ENCODE results near the gene ASB11. TPM values are rescaled to one million over a fixed set of nuclear protein-coding genes. Genes with fewer than 3 reads are reported as not detected.

Gene ASB11
- total and polyA plus RNA-seq, 8 donors, result 0.15 to 9.8 (median 2.4) TPM; not detected in 2

DNA sequence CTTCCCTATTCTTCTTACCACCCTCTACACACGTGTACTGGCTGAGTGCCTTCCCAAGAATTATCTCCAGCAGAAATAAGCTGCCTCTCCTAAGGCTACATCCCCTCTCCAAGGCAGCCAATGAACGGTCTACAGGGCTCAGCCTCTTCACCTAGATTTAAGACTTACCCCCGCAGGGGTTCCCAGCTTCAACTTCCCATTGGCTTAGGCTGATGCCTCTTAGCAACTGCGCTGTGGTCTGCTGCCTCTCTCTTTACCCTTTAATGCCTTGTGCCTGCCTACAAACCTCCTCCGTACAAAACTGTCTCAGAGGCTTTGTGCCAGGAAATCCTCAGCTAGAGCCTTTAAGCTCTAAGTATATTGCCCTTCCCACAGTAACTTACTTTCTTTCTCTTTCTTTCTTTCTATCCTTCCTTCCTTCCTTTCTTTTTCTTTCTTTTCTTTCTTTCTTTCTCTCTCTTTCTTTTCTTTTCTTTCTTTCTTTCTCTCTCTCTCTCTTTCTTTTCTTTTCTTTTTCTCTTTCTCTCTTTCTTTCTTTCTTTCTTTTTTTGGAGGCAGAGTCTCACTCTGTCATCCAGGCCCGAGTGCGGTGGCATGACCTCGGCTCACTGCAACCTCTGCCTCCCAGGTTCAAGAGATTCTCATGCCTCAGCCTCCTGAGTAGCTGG lies 35.0 kb upstream of the ASB11 start:
- Histone ChIP-seq H3K36me3 (peaks cover 0 to 3% (median 0%) of the 10 kb centered on the region in 4 donors), H3K4me1 (no peaks in the 10 kb centered on the region), H3K27ac (no peak overlapping the region), H3K4me3 (no peak overlapping the region), H3K9me3 (no peaks in the 10 kb centered on the region), H3K27me3 (no peaks in the 10 kb centered on the region)
- 61 to 76% (median 70%) methylated on average over 7 to 8 of the region's 8 CpGs for WGBS, 5 donors
- DNase-seq, result no peak
- intact Hi-C loops (cut with DNase I; ENCODE audit: low total_unique reads), result loop anchor here (10.0 kb wide), 1 partner anchor 114 kb away; no protein-coding TSS in a partner anchor
- TF ChIP-seq EP300 (IDR thresholded peaks at IDR 0.05) (no peak), POLR2A (IDR thresholded peaks at IDR 0.05) (no peak), POLR2AphosphoS5 (IDR thresholded peaks at IDR 0.05) (no peak)
- TF ChIP-seq, protein P1, sequence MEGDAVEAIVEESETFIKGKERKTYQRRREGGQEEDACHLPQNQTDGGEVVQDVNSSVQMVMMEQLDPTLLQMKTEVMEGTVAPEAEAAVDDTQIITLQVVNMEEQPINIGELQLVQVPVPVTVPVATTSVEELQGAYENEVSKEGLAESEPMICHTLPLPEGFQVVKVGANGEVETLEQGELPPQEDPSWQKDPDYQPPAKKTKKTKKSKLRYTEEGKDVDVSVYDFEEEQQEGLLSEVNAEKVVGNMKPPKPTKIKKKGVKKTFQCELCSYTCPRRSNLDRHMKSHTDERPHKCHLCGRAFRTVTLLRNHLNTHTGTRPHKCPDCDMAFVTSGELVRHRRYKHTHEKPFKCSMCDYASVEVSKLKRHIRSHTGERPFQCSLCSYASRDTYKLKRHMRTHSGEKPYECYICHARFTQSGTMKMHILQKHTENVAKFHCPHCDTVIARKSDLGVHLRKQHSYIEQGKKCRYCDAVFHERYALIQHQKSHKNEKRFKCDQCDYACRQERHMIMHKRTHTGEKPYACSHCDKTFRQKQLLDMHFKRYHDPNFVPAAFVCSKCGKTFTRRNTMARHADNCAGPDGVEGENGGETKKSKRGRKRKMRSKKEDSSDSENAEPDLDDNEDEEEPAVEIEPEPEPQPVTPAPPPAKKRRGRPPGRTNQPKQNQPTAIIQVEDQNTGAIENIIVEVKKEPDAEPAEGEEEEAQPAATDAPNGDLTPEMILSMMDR (IDR thresholded peaks at IDR 0.05), result no peak

DNA sequence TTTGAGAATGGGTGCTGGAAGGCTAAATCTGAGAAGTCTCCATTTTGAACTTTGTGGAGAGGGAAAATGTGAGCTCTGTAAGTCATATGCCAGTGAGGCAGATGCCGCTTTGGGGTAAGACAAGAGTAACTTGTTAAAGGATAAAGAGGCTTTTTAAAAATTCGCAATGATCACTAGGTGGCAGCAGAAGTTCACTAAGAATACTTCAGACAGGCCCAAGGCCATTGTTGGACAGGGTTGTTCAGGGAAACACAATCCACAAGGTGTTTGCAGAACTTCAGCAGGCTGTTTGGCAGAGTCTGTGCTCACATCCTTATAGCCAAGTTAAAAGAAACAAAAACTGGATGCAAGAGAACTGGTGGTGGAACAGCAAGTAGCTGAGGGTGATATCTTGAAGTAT lies 33.6 kb upstream of the ASB11 start:
- Histone ChIP-seq H3K9me3 (no peaks in the 10 kb centered on the region), H3K27me3 (no peaks in the 10 kb centered on the region), H3K27ac (no peak overlapping the region), H3K4me1 (no peaks in the 10 kb centered on the region), H3K36me3 (peaks cover 0 to 3% (median 0%) of the 10 kb centered on the region in 4 donors), H3K4me3 (no peak overlapping the region)
- TF ChIP-seq, protein P1 (IDR thresholded peaks at IDR 0.05), result peak in 5 of 7 experiments; percentile 27 to 50 (median 35)
- TF ChIP-seq POLR2A (IDR thresholded peaks at IDR 0.05) (no peak), EP300 (IDR thresholded peaks at IDR 0.05) (no peak), POLR2AphosphoS5 (IDR thresholded peaks at IDR 0.05) (peak in 1 of 3 donors; percentile 15)
- peak; percentile 42 to 83 for DNase-seq
- intact Hi-C loops (cut with DNase I; ENCODE audit: low total_unique reads), result no loop called here
- WGBS, 5 donors, result 14 to 27% (median 16%) methylated on average over 2 of the region's 2 CpGs

- intact Hi-C loops (cut with DNase I; ENCODE audit: low total_unique reads), result no loop called here
- TF ChIP-seq, protein P1 (IDR thresholded peaks at IDR 0.05), result no peak
- TF ChIP-seq POLR2A (IDR thresholded peaks at IDR 0.05) (no peak), POLR2AphosphoS5 (IDR thresholded peaks at IDR 0.05) (no peak), EP300 (IDR thresholded peaks at IDR 0.05) (no peak)
- Histone ChIP-seq H3K27ac (no peak overlapping the region), H3K4me3 (no peak overlapping the region), H3K9me3 (no peaks in the 10 kb centered on the region), H3K36me3 (peaks cover 0 to 3% (median 0%) of the 10 kb centered on the region in 4 donors), H3K27me3 (peaks cover 0 to 6% (median 0%) of the 10 kb centered on the region in 3 donors), H3K4me1 (no peaks in the 10 kb centered on the region)
- WGBS, 5 donors, result 71 to 90% (median 82%) methylated on average over 3 of the region's 3 CpGs
- no peak for DNase-seq
Observed at GRCh38 chrX:15345976-15346375, 30.5 kb upstream of the ASB11 start.

- DNase-seq, result no peak
- peaks cover 0 to 6% (median 0%) of the 10 kb centered on the region in 3 donors for H3K27me3 ChIP-seq
- no peak for TF ChIP-seq EP300 (IDR thresholded peaks at IDR 0.05)
- TF ChIP-seq POLR2AphosphoS5 (IDR thresholded peaks at IDR 0.05), result no peak
- TF ChIP-seq, protein P1 (IDR thresholded peaks at IDR 0.05), result no peak
- no peak for TF ChIP-seq POLR2A (IDR thresholded peaks at IDR 0.05)
- H3K27ac ChIP-seq, result no peak overlapping the region
- no peaks in the 10 kb centered on the region for H3K4me1 ChIP-seq
- H3K4me3 ChIP-seq, result no peak overlapping the region
- H3K36me3 ChIP-seq, result peaks cover 0 to 3% (median 0%) of the 10 kb centered on the region in 4 donors
- intact Hi-C loops (cut with DNase I; ENCODE audit: low total_unique reads), result no loop called here
- no peaks in the 10 kb centered on the region for H3K9me3 ChIP-seq
Observed at GRCh38 chrX:15344106-15344505, 28.7 kb upstream of the ASB11 start.

All from stomach (tissue), 9 donors.